Measurements from ENCODE around the gene ST14. TPM values are rescaled to one million over a fixed set of nuclear protein-coding genes. Genes with fewer than 3 reads are reported as not detected.

ST14 gene
- total and polyA plus RNA-seq, 4 donors, result 24.3 to 81.1 (median 54.1) TPM

GRCh38 chr11:130234315-130234714 is 74.7 kb downstream of the ST14 start:
- Histone ChIP-seq H3K4me1 (ENCODE audit: control insufficient read depth in 5 of 5, insufficient read depth in 5 of 5, low read length in 5 of 5) (no peaks in the 10 kb centered on the region), H3K27ac (ENCODE audit: low read depth in 1 of 2, low read length in 1 of 2) (no peak overlapping the region), H3K9me3 (ENCODE audit: control insufficient read depth in 4 of 4, insufficient read depth in 3 of 4, low read length in 3 of 4) (no peaks in the 10 kb centered on the region), H3K36me3 (ENCODE audit: control insufficient read depth in 4 of 4, insufficient read depth in 4 of 4, low read length in 4 of 4) (peaks cover 6 to 19% (median 9%) of the 10 kb centered on the region in 4 donors), H3K27me3 (ENCODE audit: control insufficient read depth in 3 of 3, insufficient read depth in 3 of 3, low read length in 2 of 3) (no peaks in the 10 kb centered on the region), H3K4me3 (no peak overlapping the region), H3K9ac (ENCODE audit: insufficient read depth in 1 of 2, low read length in 2 of 2) (no peak overlapping the region)
- no peak for ATAC-seq (ENCODE audit: insufficient read depth, low FRiP score)
- DNase-seq, result no peak
- no peak for TF ChIP-seq CTCF (IDR thresholded peaks at IDR 0.05; ENCODE audit: control extremely low read depth, extremely low read depth)

GRCh38 chr11:130237282-130238006 is 77.9 kb downstream of the ST14 start:
- H3K4me3 ChIP-seq, result no peak overlapping the region
- no peak for DNase-seq
- H3K4me1 ChIP-seq (ENCODE audit: control insufficient read depth in 5 of 5, insufficient read depth in 5 of 5, low read length in 5 of 5), result no peaks in the 10 kb centered on the region
- no peak overlapping the region for H3K27ac ChIP-seq (ENCODE audit: low read depth in 1 of 2, low read length in 1 of 2)
- no peak for ATAC-seq (ENCODE audit: insufficient read depth, low FRiP score)
- peaks cover 5 to 18% (median 9%) of the 10 kb centered on the region in 4 donors for H3K36me3 ChIP-seq (ENCODE audit: control insufficient read depth in 4 of 4, insufficient read depth in 4 of 4, low read length in 4 of 4)
- H3K9me3 ChIP-seq (ENCODE audit: control insufficient read depth in 4 of 4, insufficient read depth in 3 of 4, low read length in 3 of 4), result no peaks in the 10 kb centered on the region
- TF ChIP-seq CTCF (IDR thresholded peaks at IDR 0.05; ENCODE audit: control extremely low read depth, extremely low read depth), result no peak
- no peak overlapping the region for H3K9ac ChIP-seq (ENCODE audit: insufficient read depth in 1 of 2, low read length in 2 of 2)
- 93 to 95% methylated on average over 6 of the region's 6 CpGs for whole genome bisulfite sequencing, 2 donors
- H3K27me3 ChIP-seq (ENCODE audit: control insufficient read depth in 3 of 3, insufficient read depth in 3 of 3, low read length in 2 of 3), result no peaks in the 10 kb centered on the region

DNA sequence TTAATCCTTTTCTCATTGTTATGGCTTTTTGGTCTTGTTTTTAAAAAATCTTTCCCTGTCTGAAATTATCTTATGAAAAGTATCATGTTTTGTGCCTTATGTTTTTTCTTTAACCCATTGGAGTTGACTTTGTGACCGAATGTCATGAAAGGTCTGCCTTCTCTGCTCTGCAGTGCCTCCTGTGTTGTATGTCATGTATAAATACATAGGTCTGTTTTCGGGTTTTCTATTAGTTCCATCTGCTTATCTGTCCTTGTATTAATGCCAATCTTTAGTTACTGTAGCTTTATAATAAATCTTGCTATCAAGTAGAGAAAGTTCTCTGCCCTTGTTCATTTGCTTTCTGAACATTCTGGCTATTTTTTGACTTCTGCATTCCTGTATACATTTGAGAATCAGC is 82.1 kb downstream of the ST14 start:
- Histone ChIP-seq H3K4me3 (no peak overlapping the region), H3K4me1 (ENCODE audit: control insufficient read depth in 5 of 5, insufficient read depth in 5 of 5, low read length in 5 of 5) (peaks cover 0 to 15% (median 0%) of the 10 kb centered on the region in 5 donors), H3K27me3 (ENCODE audit: control insufficient read depth in 3 of 3, insufficient read depth in 3 of 3, low read length in 2 of 3) (no peaks in the 10 kb centered on the region), H3K36me3 (ENCODE audit: control insufficient read depth in 4 of 4, insufficient read depth in 4 of 4, low read length in 4 of 4) (peaks cover 0 to 10% (median 3%) of the 10 kb centered on the region in 4 donors), H3K9ac (ENCODE audit: insufficient read depth in 1 of 2, low read length in 2 of 2) (no peak overlapping the region), H3K27ac (ENCODE audit: low read depth in 1 of 2, low read length in 1 of 2) (no peak overlapping the region), H3K9me3 (ENCODE audit: control insufficient read depth in 4 of 4, insufficient read depth in 3 of 4, low read length in 3 of 4) (no peaks in the 10 kb centered on the region)
- WGBS, 2 donors, result 93 to 95% methylated on average over 2 of the region's 2 CpGs
- DNase-seq (no peak), ATAC-seq (ENCODE audit: insufficient read depth, low FRiP score) (no peak)
- TF ChIP-seq CTCF (IDR thresholded peaks at IDR 0.05; ENCODE audit: control extremely low read depth, extremely low read depth), result no peak

- TF ChIP-seq CTCF (IDR thresholded peaks at IDR 0.05; ENCODE audit: control extremely low read depth, extremely low read depth), result no peak
- Histone ChIP-seq H3K4me1 (ENCODE audit: control insufficient read depth in 5 of 5, insufficient read depth in 5 of 5, low read length in 5 of 5) (peaks cover 0 to 22% (median 0%) of the 10 kb centered on the region in 5 donors), H3K36me3 (ENCODE audit: control insufficient read depth in 4 of 4, insufficient read depth in 4 of 4, low read length in 4 of 4) (peaks cover 0 to 3% (median 1%) of the 10 kb centered on the region in 4 donors), H3K4me3 (no peak overlapping the region), H3K9ac (ENCODE audit: insufficient read depth in 1 of 2, low read length in 2 of 2) (no peak overlapping the region), H3K27me3 (ENCODE audit: control insufficient read depth in 3 of 3, insufficient read depth in 3 of 3, low read length in 2 of 3) (no peaks in the 10 kb centered on the region), H3K9me3 (ENCODE audit: control insufficient read depth in 4 of 4, insufficient read depth in 3 of 4, low read length in 3 of 4) (no peaks in the 10 kb centered on the region), H3K27ac (ENCODE audit: low read depth in 1 of 2, low read length in 1 of 2) (no peak overlapping the region)
- no peak for DNase-seq
- ATAC-seq (ENCODE audit: insufficient read depth, low FRiP score), result no peak
- 31 to 37% methylated on average over 2 of the region's 2 CpGs for whole genome bisulfite sequencing, 2 donors
Observed at GRCh38 chr11:130243816-130244215, 84.2 kb downstream of the ST14 start.

All from lung (tissue), 12 donors.